Stimulated activated CD4-positive, alpha-beta T cell treated with anti-CD3 and anti-CD28 coated beads, Interleukin-2, amount 100 ng/mL, for 4 hours (primary cell): ENCODE data around the gene GNG7.
"Not testable (repeated sequence)": the region's sequence is repeated elsewhere in the genome, so short reads cannot be mapped to it uniquely, and the experiment has no call there.

ENCODE experiments used
- DNase-seq: peaks from one replicate; pipeline ENCODE4 v3.0.0-alpha.2; 2020; ENCODE audit warnings: low read depth

The GNG7 gene

DNA sequence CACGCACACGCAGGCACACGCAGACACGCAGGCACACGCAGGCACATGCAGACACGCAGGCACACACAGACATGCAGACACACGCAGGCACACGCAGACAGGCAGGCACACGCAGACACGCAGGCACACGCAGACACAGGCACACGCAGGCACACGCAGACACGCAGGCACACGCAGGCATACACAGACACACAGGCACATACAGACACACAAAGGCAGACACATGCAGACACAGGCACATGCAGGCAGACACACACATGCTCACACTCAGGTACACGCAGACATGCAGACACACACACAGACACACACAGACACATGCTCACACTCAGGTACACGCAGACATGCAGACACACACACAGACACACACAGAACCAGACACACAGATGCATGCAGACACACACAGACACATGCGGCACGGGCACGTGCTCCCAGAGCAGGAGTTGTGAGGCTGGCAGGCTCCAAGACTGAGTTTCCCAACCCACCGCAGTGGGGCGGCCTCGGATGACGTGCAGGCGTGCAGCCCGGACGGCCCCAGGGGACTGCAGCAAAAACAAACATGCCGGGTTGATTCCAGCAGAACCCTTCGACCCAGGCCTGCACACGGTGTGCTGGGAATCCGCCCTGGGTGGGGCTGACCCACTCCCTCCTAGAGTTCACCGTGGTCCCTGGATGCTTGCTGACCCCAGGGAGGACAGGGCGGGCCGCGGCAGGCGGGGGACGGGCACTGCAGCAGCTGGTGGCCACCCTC is 126.6 kb downstream of the GNG7 start:
- no peak for DNase-seq

DNA sequence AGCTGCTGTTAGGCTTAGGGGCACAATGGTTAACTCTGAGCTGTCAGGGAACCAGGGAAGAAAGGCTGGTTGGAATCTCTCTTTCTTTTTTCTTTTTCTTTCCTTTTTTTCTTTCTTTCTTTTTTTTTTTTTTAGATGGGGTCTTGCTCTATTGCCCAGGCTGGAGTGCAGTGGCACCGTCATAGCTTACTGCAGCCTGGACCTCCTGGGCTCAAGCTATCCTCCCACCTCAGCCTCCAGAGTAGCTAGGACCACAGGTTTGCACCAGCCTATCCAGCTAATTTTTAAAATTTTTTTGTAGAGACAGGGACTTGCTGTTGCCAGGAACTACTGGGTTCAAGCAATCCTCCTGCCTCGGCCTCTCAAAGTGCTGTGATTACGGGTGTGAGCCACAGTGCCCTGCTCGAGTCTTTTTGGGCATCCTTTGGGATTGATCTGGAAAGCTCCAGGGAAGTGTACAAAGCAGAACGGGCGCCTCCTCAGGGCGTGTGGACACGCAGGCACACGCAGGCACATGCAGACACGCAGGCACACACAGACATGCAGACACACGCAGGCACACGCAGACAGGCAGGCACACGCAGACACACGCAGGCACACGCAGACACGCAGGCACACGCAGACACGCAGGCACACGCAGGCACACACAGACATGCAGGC is 127.4 kb downstream of the GNG7 start:
- DNase-seq, result no peak

DNA sequence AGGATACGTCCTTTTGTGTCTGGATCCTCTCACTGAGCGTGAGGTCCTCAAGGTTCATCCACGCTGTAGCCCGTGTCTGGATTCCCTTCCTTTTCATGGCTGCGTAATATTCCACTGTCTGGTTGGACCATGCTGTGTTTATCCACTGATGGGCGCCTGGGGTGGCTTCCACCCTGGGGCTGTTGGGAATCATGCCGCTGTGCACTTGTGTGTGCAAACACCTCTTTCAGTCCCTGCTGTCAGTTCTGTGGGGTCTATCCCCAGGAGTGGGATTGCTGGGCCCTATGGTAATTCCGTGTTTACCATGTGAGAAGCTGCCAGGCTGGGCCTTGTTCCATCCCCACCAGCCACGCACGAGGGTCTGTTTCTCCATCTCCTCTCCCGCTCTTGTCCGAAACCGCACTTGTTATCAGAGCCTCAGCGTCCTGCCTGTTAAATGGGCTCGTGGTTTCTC is 128.0 kb downstream of the GNG7 start:
- no peak for DNase-seq

DNA sequence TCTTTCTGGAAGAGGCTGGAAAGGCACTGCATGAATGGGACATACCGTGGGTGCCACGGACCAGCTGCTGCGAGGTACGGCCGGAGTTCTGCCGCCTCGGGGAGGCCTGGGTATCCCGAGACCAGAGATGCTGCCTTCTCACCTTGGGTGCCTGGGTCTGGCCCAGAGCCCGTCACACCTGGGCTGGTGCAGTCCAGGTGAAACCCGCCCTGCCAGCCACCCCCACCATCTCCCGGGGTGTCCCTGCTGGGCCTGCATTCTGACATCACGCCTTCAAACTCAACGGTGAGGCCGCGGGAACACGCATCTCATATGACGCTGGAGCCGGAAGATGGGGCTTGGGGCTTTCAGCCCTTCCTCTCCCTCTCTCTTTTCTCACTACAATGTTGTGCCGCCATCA is 128.6 kb downstream of the GNG7 start:
- no peak for DNase-seq

DNA sequence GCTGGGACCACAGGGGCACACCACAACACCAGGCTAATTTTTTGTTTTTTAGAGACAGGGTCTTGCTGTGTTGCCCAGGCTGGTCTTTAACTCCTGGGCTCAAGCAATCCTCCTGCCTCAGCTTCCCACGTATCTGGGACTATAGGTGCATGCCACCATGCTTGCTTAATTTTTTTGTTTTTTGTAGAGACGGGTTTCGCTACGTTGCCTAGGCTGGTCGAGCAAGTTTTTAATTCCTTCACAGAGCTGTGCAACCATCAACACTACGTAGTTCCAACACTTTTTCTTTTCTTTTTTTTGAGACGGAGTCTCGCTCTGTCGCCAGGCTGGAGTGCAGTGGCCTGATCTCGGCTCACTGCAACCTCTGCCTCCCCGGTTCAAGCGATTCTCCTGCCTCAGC is 130.3 kb downstream of the GNG7 start:
- DNase-seq, result not testable (repeated sequence)

DNA sequence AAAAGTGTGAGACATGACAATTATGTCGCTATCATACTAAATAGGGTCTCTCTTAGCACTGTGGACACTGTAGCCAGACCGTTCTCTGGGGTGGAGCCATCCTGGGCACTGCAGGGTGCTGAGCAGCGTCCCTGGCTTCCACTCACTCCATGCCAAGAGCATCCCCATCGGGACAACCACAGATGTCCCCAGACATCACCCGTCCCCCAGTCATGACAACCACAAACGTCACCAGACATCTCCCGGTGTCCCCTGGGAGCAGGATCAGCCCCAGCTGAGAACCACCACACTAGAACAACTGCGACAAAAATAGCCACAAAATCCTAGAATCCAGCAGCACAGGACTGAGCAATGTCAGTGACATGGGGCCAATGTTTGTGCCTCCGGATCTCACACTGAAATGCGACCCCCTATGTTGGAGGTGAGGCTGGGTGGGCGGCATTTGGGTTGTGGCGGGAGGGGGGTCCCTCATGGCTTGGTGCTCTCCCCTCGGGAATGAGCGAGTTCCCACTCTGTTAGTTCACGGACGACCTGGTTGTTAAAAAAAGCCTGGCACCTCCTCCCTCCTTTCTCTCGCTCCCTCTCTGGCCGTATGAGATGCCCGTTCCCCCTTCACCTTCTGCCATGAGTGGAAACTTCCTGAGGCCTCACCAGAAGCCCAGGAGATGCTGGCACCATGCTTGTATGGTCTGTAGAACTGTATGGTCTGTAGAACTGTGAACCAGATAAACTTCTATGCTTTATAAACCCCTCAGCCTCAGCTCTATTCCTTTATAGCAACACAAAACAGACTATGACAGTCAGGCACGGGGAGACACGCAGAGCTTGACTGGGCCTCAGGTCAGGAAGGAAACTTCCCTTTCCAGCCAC is 132.7 kb downstream of the GNG7 start:
- DNase-seq, result no peak

DNA sequence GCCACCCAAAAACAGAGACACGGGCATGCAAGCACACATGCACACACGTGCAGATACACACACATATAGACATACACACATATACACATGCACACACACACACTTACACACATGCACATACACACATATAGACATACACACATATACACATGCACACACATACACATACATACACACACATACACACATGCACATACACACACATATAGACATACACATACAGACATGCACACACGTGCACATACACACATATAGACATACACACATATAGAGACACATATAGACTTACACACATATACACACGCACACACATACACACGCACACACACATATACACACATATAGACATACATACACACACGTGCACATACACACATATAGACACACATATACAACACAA is 134.5 kb downstream of the GNG7 start:
- no peak for DNase-seq

DNA sequence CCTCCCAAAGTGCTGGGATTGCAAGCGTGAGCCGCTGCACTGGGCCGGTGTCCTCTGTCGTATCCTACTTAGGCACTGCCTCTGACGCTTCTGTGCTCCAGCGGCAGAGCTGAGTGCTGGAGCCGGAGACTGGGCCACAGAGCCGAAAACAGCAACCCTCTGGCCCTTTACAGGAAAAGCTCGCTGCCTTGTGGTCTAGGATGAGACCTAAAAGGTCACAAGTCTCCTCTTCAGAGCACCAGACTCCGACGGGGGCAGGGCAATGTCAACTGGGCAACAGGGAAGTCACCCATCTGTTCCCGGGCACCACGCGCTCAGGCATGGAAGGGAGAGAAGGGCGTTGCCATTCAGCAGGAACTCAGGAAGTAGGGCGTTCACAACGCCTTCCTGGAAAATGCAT is 134.9 kb downstream of the GNG7 start:
- no peak for DNase-seq

DNA sequence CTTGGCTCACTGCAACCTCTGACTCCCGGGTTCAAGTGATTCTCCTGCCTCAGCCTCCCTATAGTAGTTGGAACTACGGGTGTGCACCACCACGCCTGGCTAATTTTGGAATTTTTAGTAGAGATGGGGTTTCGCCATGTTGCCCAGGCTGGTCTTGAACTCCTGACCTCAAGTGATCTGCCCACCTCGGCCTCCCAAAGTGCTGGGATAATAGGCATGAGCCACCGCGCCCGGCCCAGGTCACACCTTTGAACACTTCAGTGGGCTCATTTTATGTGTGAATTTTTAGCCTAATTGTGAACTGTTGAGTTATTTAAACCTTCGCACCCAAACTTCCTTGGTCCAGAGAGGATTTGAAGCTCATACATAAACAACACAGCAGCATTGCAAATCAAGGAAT is 138.9 kb downstream of the GNG7 start:
- DNase-seq, result not testable (repeated sequence)

DNA sequence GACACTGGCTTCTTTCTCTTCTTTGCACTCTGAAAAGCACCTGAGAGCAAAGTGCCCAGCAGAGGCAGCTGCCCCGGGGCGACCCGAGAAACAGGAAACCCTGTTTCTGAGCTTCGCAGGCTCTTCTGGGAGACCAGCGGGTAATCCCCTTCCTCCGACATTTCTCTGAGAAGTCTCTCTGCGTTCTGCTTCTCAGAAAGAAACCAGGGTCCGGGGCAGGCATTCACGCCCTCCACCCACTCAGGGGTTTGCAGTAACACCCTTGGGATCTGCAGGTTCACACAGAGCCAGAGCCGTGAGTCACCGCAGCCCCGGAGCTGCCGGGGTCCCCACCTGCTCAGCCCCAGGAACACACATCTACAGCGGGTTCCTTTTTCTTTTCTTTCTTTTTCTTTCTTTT is 140.6 kb downstream of the GNG7 start:
- DNase-seq, result peak; percentile 65

DNA sequence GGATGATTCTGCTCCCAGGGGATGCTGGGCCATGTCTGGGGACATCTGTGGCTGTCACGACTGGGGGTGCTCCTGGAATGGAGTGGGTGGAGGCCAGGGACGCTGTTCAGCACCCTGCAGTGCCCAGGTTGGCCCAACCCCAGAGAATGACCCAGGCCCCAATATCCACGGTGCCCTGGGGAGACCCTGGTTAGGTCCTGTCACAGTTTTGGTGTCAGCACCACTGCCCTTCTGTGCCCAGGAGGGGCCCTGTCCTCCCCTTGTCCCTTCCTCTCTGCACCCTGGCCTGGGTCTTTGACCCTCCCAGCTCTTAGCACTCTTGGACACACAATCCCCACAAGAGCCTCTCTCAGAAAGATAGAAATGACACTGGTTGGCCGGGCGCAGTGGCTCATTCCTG is 141.3 kb downstream of the GNG7 start:
- no peak for DNase-seq

DNA sequence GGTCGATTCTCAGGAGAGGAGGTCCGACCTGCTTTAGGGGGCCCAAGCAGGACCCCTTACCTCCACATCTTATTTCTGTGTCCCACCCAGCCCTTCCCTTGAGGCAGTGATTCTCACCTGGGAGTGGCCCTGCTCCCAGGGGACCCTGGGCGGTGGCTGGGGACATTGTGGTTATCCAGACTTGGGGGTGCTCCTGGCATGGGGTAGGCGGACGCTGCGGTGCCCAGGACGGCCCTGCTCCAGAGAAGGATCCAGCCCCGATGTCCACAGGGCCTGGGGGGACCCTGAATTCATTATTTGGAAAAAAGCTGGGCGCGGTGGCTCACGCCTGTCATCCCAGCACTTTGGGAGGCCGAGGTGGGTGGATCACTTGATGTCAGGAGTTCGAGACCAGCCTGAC is 142.1 kb downstream of the GNG7 start:
- DNase-seq, result no peak

DNA sequence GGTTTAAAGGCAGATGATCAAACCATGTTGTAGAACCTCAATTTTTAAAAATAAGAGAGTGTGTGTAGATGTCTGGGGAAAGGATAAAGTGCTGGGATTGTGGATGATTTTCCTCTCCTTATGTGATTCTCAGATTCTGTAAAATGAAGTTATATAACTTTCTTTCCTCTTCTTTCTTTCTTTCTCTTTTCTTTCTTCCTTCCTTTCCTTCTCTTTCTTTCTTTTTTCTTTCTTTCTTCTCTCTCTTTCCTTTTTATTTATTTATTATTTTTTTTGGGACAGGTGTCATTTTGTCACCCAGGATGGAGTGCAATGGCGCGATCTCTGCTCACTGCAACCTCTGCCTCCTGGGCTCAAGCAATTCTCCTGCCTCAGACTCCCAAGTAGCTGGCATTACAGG is 144.0 kb downstream of the GNG7 start:
- no peak for DNase-seq

DNA sequence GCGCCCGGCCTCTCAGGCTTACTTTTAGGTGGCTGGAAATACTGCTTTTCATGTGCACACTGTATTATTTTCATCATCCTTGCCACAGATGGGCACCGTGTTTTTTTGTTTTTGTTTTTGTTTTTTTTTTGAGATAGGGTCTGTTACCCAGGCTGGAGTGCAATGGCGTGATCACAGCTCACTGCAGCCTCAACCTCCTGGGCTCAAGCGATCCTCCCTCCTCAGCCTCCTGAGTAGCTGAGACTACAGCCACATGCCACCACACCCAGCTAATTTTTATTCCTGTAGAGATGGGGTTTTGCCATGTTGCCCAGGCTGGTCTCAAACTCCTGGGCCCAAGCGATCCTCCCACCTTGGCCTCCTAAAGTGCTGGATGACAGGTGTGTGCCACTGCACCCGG is 144.4 kb downstream of the GNG7 start:
- DNase-seq, result not testable (repeated sequence)

DNA sequence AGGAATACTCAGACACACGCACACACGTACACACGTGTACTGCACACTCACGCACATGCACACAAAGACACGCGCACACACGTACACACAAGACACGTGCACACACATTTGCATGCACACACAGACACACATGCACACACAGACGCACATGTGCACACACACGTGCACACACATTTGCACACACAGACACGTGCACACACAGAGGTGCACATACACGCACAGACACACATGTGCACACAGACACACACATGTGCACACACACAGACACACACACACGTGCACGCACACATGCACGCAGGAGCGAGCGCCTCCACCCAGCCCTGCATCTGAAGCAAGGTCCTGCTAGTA is 145.4 kb downstream of the GNG7 start:
- DNase-seq, result no peak

DNA sequence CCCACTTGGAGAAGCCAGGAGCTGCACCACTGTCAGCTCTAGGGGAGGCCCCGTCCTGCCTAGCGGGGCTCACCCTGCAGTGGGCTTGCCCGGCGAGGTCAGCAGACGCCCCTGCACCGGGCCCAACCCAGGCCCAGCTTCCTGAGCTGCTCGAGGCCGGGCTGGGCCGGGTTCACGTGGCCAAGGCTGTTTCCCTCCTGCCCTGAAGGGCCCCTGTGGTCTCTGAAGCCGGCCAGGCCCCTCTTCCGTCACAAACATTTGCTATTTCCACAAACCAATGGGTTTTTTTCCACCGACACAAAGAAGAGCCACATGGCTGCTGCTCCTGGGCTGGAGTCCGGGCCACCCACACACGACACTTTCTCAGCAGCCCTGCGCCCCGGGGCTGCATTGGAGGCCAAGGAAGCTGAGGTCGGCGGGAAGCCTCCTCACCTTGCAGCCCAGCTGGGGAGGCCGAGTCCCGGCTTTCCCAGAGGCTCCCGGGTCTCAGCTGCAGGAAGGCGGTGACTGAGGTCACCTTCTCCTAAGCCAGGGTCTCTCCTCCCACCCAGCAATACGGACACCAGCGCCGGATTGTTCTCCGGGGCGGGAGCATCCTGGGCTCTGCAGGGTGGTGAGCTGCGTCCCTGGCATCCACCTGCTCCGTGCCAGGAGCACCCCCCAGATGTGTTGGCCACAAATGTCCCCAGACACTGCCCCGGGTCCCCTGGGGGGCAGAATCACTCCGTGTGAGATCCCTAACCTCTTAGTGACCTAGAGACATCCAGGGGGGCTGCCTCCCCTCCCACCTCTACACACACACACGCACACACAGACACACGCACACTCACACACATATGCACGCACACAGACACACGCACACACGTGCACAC is 146.0 kb downstream of the GNG7 start:
- DNase-seq, result no peak

DNA sequence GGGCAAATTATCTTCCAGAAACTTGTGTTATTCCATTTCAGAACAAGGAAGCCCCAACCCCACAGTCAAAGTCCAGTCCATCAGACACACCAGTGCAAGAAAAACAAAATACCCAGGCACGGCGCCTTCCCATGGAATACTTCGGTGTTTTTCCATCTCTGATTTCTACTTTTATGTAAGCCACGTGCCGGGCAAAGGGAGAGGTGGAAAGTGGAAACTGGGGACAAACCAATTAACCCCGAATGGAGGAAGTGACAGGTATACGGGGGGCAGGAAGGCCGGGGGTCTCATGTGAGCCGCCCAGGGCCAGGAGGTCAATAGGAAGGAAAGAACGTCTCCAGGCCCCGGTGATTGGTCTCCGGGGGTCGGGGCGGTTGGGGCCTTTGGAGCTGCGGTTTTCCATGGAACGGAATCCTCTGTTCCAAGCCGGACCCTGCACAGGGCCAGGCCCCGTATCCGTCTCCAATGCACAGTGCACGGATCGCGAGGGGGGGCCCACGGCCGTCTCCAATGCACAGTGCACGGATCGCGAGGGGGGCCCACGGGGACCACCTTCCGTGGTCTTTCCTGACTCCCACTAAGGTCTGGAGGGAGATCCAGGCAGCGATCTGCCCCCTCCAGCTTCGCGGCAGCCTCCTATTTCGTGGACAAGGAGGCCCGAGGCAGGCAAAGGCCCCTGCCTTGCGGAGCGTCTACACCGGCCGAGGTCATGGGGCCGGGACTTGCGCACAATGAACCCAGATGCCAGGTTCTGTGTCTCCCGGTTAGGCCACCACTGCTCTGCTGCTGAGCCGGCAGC is 146.9 kb downstream of the GNG7 start:
- DNase-seq, result no peak

DNA sequence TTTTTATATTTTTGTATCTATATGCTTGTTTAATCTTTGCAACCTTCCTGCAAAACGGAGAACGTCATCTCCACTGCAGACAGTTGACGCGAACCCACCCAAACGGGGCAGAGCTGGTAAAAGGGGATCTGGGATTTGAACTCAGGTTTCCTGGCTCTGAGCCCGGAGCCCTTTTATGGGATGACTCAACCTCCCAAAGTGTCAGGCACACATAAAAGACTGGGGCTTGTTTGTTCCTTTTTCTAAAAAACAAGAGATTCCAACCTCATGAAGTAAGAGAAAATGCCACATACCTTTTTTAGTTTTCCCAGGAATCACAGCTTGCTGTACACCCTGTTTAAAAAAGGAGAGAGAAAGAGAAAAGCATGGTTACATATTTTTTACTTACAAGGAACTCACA is 147.6 kb downstream of the GNG7 start:
- DNase-seq, result no peak

DNA sequence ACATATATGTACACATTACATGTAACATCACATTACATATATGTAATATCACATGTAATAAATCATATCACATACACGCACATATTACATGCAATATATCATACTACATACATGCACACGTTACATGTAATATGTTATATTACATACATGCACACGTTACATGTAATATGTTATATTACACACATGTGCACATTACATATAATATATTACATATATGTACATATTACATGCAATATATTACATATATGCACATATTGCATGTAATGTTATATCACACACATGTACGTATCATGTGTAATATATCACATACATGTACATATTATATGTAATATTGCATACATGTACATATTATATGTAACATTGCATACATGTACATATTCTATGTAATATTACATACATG is 149.0 kb downstream of the GNG7 start:
- DNase-seq, result no peak

DNA sequence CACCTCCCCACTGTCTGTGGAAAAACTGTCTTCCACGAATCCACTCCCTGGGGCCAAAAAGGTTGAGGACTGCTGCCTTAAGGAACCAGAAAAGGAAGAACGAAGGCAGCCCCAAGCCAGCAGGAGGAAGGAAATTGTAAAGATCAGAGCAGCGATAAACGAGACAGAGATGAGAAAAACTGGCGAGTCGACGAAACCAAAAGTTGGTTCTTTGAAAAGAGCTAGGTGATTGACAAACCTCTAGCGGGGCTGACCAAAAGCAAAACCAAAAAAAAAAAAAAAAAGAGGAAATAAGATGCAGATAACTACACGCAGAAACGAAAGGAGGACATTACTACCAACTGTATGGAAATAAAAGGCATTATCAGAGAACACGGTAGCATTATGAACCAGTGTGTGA is 149.6 kb downstream of the GNG7 start:
- peak; percentile 26 for DNase-seq

DNA sequence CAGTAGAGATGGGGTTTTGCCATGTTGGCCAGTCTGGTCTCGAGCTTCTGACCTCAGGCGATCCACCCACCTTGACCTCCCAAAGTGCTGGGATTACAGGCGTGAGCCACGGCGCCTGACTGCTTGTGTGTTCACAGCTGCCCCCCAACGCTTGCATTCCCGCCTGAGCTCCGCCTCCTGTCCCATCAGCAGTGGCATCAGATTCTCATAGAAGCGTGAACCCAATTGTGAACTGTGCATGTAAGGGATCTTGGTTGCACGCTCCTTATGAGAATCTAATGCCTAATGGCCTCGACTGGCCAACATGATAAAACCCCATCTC is 150.7 kb downstream of the GNG7 start:
- no peak for DNase-seq
